Right lobe of liver (tissue), 4 donors: ENCODE results near the gene BDNF.

Experiments
- POLR2A ChIP-seq: fragments of 450-650 bp; IDR thresholded peaks from one replicate; pipeline ENCODE4 v1.6.1; 2017; ENCODE audit warnings: antibody characterized with exemption, mild to moderate bottlenecking
- TF ChIP-seq, protein P1 (sequence below), 4 donors: fragments of 200-600 bp in 3 of 4; fragments of 450-650 bp in 1 of 4; IDR thresholded peaks; one replicate each; pipeline versions ENCODE4 v1.5.1 to v1.8.0; 2016 to 2022; ENCODE audit warnings: antibody characterized with exemption in 4 of 4, mild to moderate bottlenecking in 2 of 4
- donor health status: DM: no; HTN: no; CAD: no.
- donor health status: DM: no; HTN: no; CAD: no.
- donor health status: DM: no; HTN: yes; CAD: no.

DNA sequence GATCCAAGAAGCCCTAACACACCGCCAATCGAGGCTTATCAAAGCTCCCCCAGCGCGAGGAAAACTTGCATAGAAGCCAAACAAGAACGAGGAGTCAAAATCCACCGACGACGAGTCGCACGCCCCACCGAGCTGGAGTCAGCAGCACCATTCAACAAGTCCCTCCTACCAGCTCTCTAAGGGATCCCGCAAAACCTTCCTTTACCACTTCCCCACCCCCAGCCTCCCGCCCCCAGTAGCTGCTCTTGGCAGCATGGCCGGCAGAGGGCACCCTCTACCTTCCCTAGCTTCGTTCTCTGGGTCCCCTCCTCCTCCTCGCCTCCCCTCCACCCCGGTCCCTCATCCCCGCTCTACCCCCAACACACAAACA, 1.4 kb downstream of the BDNF start:
- TF ChIP-seq, protein P1, sequence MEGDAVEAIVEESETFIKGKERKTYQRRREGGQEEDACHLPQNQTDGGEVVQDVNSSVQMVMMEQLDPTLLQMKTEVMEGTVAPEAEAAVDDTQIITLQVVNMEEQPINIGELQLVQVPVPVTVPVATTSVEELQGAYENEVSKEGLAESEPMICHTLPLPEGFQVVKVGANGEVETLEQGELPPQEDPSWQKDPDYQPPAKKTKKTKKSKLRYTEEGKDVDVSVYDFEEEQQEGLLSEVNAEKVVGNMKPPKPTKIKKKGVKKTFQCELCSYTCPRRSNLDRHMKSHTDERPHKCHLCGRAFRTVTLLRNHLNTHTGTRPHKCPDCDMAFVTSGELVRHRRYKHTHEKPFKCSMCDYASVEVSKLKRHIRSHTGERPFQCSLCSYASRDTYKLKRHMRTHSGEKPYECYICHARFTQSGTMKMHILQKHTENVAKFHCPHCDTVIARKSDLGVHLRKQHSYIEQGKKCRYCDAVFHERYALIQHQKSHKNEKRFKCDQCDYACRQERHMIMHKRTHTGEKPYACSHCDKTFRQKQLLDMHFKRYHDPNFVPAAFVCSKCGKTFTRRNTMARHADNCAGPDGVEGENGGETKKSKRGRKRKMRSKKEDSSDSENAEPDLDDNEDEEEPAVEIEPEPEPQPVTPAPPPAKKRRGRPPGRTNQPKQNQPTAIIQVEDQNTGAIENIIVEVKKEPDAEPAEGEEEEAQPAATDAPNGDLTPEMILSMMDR (IDR thresholded peaks at IDR 0.05) = peak; percentile 36 to 73 (median 73)
- no peak for TF ChIP-seq POLR2A
